Adrenal gland (tissue), 12 donors: ENCODE results near the gene TM7SF2. TPM values are rescaled to one million over a fixed set of nuclear protein-coding genes. Genes with fewer than 3 reads are reported as not detected.

Source experiments
- DNase-seq, 7 donors: peaks; one replicate each; pipeline ENCODE4 v3.0.0-alpha.2; 2019 to 2020
- H3K27ac ChIP-seq, 5 donors: fragments of 200-600 bp; sonication (generic) in 4 of 5; 1 replicate in 3 of 5; 2 replicates in 2 of 5; pipeline versions ENCODE4 v1.5.1 to v1.8.0; 2016 to 2020; ENCODE audit warnings: mild to moderate bottlenecking in 1 of 5
- H3K27me3 ChIP-seq: fragments of 200-600 bp; 2 replicates; pipeline ENCODE4 v1.8.0; 2021
- H3K36me3 ChIP-seq, 2 donors: fragments of 200-600 bp; replicated peaks in 1 of 2; 1 replicate in 1 of 2; 2 replicates in 1 of 2; pipeline versions ENCODE4 v1.5.1 to v1.8.0; 2018 to 2022
- H3K4me1 ChIP-seq, 2 donors: fragments of 200-600 bp; replicated peaks in 1 of 2; 1 replicate in 1 of 2; 2 replicates in 1 of 2; pipeline versions ENCODE4 v1.5.1 to v1.8.0; 2018 to 2021
- H3K4me3 ChIP-seq, 4 donors: fragments of 200-600 bp; sonication (generic) in 3 of 4; one replicate each; pipeline ENCODE4 v1.5.1; 2016 to 2018
- H3K9me3 ChIP-seq, 3 donors: fragments of 200-600 bp; sonication (generic) in 1 of 3; replicated peaks in 1 of 3; 1 replicate in 2 of 3; 2 replicates in 1 of 3; pipeline versions ENCODE4 v1.5.1 to v1.8.0; 2016 to 2021
- POLR2A ChIP-seq, 2 donors: fragments of 450-650 bp; IDR thresholded peaks; one replicate each; pipeline ENCODE4 v1.6.1; 2017; ENCODE audit warnings: antibody characterized with exemption in 2 of 2, mild to moderate bottlenecking in 2 of 2, moderate library complexity in 1 of 2
- WGBS, 4 donors: extraction: QIAGEN DNeasy Blood & Tissue Kit in 2 of 4; methylation state at CpG; one replicate each; pipeline versions ENCODE4 v1.1.5 to v1.1.7; 2013 to 2017; 5-methylcytosine and 5-hydroxymethylcytosine counted together
- intact Hi-C, 2 donors: fragments of 100-400 bp; cut with DNase I; formaldehyde crosslinking; loops; one replicate each; pipeline versions ENCODE4 v1.14.1 to v1.15.0; 2022 to 2023
- polyA plus RNA-seq, 3 donors: library from polyadenylated mRNA; stranded (reverse); fragments of 200-250 nt in 2 of 3; fragments of 350-450 nt in 1 of 3; fragmentation: Illumina TruSeq in 1 of 3; extraction: RNeasy Lipid Tissue Mini Kit (QIAGEN cat#74804) in 1 of 3; gene quantifications; one replicate each; pipeline ENCODE4 v1.2.3, GENCODE V29; 2013 to 2014
- total RNA-seq, 9 donors: library from RNA; depleted of rRNA in 4 of 9; stranded (reverse); fragments of >200 nt in 4 of 9; fragments of 120-200 nt in 1 of 9; fragmentation: NEBNext Ultra II Directional in 1 of 9; extraction: Animal tissue kit (Norgen Biotek cat#: 25700) in 1 of 9; gene quantifications; one replicate each; pipeline versions ENCODE4 v1.1.0 to v1.2.4, GENCODE V29; 2013 to 2023
- TF ChIP-seq, protein P1 (sequence below), 6 experiments: fragments of 450-650 bp in 4 of 6; fragments of 200-600 bp in 2 of 6; sonication (generic) in 1 of 6; IDR thresholded peaks; 1 replicate in 5 of 6; 2 replicates in 1 of 6; pipeline versions ENCODE4 v1.5.1 to v1.8.0; 2016 to 2021; ENCODE audit warnings: antibody characterized with exemption in 6 of 6, mild to moderate bottlenecking in 2 of 6, moderate library complexity in 1 of 6
- donor health status: healthy with polysubstance abuse.
- donor health status: Bipolar disorder and iron deficiency.
- donor health status: DM: yes; HTN: yes; CAD: no.
- donor health status: DM: no; HTN: no; CAD: no.
- donor health status: DM: no; HTN: no; CAD: no.
- donor health status: DM: yes; HTN: yes; CAD: no.

TM7SF2 gene
- total and polyA plus RNA-seq, 12 donors: 259 to 1,807 (median 650) TPM

DNA sequence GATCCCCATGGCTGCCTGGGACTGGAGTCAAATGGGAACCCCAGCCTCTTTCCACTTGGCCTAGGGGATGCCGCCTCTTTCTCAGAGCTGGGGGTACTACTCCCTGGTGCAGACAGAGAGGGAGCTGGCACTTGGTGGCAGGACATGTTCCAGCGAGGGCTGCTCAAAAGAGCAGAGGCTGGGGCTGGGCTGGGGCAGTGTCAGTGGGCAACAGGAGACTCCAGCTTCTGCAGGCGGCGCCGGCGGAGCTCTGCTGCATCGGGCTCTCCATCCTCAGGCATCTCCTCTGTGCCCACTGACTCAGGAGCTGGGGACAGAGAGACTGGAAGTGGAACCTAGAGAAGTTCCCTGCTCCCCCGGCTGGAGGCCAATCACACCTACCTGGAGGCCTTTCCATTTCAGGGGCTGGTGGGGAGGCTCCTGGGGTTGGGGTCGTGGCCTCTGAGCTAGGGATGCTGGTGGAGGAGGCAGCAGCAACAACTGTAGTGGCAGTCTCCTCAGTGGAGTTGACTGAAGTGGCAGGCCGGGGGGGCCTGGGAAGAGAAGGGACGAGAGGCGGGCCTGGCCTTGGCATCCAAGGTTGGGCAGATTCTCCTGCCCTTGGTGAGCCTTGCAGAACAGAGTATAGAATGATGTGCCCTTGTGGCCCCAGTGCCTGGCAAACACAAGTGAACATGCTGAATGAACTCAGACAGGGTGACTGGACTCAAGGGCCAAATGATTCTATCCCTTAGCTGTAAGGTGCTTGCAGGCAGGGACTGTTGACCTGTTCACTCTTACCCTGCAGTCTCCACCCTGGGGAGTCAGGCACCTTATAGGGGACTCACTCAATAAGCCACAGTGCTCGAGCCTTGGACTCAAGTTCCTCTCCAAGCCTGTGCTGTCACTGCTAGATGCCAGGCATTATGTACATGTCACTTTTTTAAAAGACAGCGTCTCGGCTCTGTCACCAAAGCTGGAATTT lies 16.8 kb downstream of the TM7SF2 start:
- Histone ChIP-seq H3K4me1 (peaks cover 10 to 28% of the 10 kb centered on the region in 2 donors), H3K4me3 (no peak overlapping the region), H3K36me3 (peaks cover 0 to 88% of the 10 kb centered on the region in 2 donors), H3K27me3 (no peaks in the 10 kb centered on the region), H3K9me3 (no peaks in the 10 kb centered on the region), H3K27ac (peak overlapping the region in 1 of 5 donors; percentile 16)
- 58 to 66% (median 64%) methylated on average over 5 to 15 of the region's 15 CpGs for WGBS, 4 donors
- TF ChIP-seq, protein P1, sequence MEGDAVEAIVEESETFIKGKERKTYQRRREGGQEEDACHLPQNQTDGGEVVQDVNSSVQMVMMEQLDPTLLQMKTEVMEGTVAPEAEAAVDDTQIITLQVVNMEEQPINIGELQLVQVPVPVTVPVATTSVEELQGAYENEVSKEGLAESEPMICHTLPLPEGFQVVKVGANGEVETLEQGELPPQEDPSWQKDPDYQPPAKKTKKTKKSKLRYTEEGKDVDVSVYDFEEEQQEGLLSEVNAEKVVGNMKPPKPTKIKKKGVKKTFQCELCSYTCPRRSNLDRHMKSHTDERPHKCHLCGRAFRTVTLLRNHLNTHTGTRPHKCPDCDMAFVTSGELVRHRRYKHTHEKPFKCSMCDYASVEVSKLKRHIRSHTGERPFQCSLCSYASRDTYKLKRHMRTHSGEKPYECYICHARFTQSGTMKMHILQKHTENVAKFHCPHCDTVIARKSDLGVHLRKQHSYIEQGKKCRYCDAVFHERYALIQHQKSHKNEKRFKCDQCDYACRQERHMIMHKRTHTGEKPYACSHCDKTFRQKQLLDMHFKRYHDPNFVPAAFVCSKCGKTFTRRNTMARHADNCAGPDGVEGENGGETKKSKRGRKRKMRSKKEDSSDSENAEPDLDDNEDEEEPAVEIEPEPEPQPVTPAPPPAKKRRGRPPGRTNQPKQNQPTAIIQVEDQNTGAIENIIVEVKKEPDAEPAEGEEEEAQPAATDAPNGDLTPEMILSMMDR (IDR thresholded peaks at IDR 0.05): no peak
- TF ChIP-seq POLR2A (IDR thresholded peaks at IDR 0.05): no peak
- intact Hi-C loops: no loop called here
- DNase-seq: peak; percentile 21 to 57 (median 35)

DNA sequence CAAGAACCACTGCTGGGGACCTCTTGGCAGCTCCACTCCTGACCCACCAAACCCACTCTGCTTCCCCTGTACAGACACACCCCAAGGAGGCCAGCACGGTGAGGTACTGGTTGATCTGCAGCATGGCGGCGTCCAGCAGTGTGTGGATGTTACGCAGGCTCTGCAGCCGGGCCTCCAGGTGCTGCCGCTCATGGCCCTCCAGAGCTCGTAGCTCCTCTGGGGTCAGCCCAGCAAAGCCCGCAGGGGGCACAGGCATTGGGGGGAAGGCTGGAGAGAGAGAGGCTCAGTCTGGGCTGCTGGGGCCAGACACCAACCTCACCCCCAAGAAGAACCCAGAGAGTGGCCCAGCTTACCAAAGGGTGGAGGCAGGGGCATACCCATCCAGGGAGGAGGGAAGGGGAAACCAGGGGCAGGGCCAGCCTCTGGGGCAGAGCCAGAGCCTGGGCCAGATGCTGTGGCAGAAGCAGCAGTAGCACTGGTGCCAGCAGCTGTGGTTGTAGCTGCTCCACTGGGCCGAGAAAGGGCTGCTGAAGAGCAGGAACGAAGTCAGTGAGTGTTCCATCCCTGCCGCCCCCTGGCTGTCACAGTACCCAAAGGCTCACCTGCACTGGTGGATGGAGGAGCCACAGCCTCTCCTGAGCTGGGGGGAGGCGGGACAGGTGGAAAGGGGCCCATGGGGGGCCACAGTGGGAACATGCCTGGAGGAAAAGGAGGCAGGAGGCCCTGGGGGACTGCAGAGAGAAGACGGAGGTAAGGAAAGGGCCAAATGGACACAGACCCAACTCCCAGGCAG lies 18.2 kb downstream of the TM7SF2 start:
- TF ChIP-seq POLR2A (IDR thresholded peaks at IDR 0.05): no peak
- TF ChIP-seq, protein P1 (IDR thresholded peaks at IDR 0.05): no peak
- H3K36me3 ChIP-seq: peaks cover 0 to 83% of the 10 kb centered on the region in 2 donors
- peak in 3 of 7 donors; percentile 6 to 53 (median 18) for DNase-seq
- WGBS, 4 donors: 82 to 93% (median 89%) methylated on average over 7 to 13 of the region's 13 CpGs
- peaks cover 10 to 30% of the 10 kb centered on the region in 2 donors for H3K4me1 ChIP-seq
- no peak overlapping the region for H3K4me3 ChIP-seq
- no peaks in the 10 kb centered on the region for H3K9me3 ChIP-seq
- intact Hi-C loops: no loop called here
- no peaks in the 10 kb centered on the region for H3K27me3 ChIP-seq
- peak overlapping the region in 1 of 5 donors; percentile 6 for H3K27ac ChIP-seq

DNA sequence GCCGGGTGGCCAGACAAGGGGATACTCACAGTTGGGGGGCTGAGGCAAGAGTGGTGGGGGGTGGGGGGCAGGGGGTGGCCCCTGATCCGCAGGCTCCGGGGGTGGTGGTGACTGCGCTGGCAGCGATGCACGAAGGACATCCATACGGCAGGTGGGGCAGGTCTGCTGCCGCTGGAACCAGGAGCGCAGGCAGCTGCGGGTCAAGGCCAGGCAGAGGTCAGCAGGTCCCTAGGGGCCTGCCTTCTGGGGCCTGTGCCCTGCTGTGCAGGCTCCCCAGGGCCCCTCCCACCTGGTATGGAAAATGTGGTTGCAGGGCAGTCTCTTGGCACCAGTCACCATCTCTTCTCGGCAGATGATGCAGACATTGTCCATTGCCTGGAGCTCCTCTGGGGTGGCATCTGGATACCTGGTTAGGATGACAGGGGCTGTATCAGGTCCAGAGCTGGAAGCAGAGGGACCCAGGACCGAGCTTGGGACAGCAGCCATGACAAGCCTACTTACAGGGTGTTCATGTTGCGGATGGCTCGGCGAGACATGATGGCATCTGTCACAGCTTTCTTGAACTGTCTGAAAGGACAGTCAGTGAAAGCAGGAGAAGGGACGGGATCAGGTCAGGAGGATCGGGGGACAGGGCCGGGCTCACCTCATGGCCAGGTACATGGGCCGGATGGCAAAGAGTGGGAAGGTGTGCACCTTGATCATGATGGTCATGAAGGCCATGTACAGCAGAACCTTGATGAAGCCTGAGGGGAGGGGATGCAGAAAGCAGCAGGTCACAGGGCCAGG lies 19.2 kb downstream of the TM7SF2 start:
- no peak overlapping the region for H3K4me3 ChIP-seq
- H3K4me1 ChIP-seq: peaks cover 17 to 37% of the 10 kb centered on the region in 2 donors
- DNase-seq: peak in 3 of 7 donors; percentile 13 to 53 (median 30)
- intact Hi-C loops: no loop called here
- TF ChIP-seq, protein P1 (IDR thresholded peaks at IDR 0.05): no peak
- TF ChIP-seq POLR2A (IDR thresholded peaks at IDR 0.05): no peak
- WGBS, 4 donors: 75 to 91% (median 83%) methylated on average over 9 to 19 of the region's 19 CpGs
- H3K36me3 ChIP-seq: peaks cover 0 to 73% of the 10 kb centered on the region in 2 donors
- no peak overlapping the region for H3K27ac ChIP-seq
- no peaks in the 10 kb centered on the region for H3K27me3 ChIP-seq
- no peaks in the 10 kb centered on the region for H3K9me3 ChIP-seq
